OCI-LY7 (cell line): ENCODE measurements around the gene VSX2.

ENCODE experiments used
- EZH2phosphoT487 ChIP-seq: fragments of 200-600 bp; sonication (generic); IDR thresholded peaks from 2 replicates; pipeline ENCODE4 v1.6.1; 2018; ENCODE audit warnings: low read depth, borderline replicate concordance, mild to moderate bottlenecking, mixed run types, antibody characterized with exemption, low read length, moderate library complexity, mixed read lengths
- TF ChIP-seq, protein P1 (sequence below): fragments of 200-600 bp; sonication (generic); conservative IDR thresholded peaks from 2 replicates; pipeline ENCODE4 v1.5.1; 2014; ENCODE audit warnings: mild to moderate bottlenecking, antibody characterized with exemption, low read length, moderate library complexity, mixed read lengths

DNA sequence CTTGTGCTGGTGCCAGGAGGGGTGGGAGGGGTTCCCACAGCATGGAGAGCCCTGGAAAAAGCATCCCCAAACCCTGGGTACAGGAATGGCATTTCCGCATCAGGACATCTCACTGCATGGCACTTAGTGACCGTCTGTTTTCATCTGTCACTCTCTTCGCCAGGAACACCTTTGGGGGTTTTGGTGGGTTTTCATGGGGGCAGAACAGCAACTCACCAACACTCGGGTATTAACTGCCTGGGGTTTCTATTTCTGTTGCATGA lies 3.5 kb downstream of the VSX2 start:
- TF ChIP-seq, protein P1, sequence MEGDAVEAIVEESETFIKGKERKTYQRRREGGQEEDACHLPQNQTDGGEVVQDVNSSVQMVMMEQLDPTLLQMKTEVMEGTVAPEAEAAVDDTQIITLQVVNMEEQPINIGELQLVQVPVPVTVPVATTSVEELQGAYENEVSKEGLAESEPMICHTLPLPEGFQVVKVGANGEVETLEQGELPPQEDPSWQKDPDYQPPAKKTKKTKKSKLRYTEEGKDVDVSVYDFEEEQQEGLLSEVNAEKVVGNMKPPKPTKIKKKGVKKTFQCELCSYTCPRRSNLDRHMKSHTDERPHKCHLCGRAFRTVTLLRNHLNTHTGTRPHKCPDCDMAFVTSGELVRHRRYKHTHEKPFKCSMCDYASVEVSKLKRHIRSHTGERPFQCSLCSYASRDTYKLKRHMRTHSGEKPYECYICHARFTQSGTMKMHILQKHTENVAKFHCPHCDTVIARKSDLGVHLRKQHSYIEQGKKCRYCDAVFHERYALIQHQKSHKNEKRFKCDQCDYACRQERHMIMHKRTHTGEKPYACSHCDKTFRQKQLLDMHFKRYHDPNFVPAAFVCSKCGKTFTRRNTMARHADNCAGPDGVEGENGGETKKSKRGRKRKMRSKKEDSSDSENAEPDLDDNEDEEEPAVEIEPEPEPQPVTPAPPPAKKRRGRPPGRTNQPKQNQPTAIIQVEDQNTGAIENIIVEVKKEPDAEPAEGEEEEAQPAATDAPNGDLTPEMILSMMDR: no peak
- TF ChIP-seq EZH2phosphoT487: no peak
